ENCODE measurements around the gene H2BW1.
"Not testable (repeated sequence)": the region's sequence is repeated elsewhere in the genome, so short reads cannot be mapped to it uniquely, and the experiment has no call there.

DNA sequence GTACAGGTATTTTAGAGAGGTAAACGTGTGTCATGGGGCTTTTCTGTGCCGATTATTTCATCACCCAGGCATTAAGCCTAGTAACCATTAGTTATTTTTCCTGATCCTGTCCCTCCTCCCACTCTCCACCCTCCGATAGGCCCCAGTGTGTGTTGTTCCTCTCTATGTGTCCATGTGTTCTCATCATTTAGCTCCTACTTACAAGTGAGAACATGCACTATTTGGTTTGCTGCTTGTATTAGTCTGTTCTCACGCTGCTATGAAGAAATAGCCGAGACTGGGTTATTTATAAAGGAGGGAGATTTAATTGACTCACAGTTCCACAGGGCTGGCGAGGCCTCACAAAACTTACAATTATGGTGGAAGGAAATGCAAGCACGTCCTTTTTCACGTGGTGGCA lies 2.1 kb upstream of the H2BW1 start:
- not testable (repeated sequence) for TF ChIP-seq POLR2A (IDR thresholded peaks at IDR 0.05; ENCODE audit: low read length); GATA1 (IDR thresholded peaks at IDR 0.05; ENCODE audit: low read depth, low read length)
